Adrenal gland (tissue), 5 donors: ENCODE data around the gene YARS1.

ENCODE experiments used
- CTCF ChIP-seq, 6 experiments: fragments of 450-650 bp in 4 of 6; fragments of 200-600 bp in 2 of 6; sonication (generic) in 1 of 6; IDR thresholded peaks; 1 replicate in 5 of 6; 2 replicates in 1 of 6; pipeline versions ENCODE4 v1.5.1 to v1.8.0; 2016 to 2021; ENCODE audit warnings: antibody characterized with exemption in 6 of 6, mild to moderate bottlenecking in 2 of 6, moderate library complexity in 1 of 6
- POLR2A ChIP-seq, 2 donors: fragments of 450-650 bp; IDR thresholded peaks; one replicate each; pipeline ENCODE4 v1.6.1; 2017; ENCODE audit warnings: antibody characterized with exemption in 2 of 2, mild to moderate bottlenecking in 2 of 2, moderate library complexity in 1 of 2
- donor health status: DM: no; HTN: no; CAD: no.

GRCh38 chr1:32742199-32742947, 74.8 kb downstream of the YARS1 start:
- TF ChIP-seq CTCF (IDR thresholded peaks at IDR 0.05) (no peak), POLR2A (IDR thresholded peaks at IDR 0.05) (no peak)
